Smooth muscle cell (in vitro differentiated cells): ENCODE measurements around the gene SRSF2. TPM values are rescaled to one million over a fixed set of nuclear protein-coding genes. Genes with fewer than 3 reads are reported as not detected.

Experiments
- DNase-seq: peaks from one replicate; lab custom pipeline; 2025; ENCODE audit not compliant: unreplicated experiment; lab: John Stamatoyannopoulos, UW
- H2AFZ ChIP-seq: fragments of 200-600 bp; sonication (generic); 2 replicates; pipeline ENCODE4 v1.6.0; 2016; ENCODE audit warnings: antibody characterized with exemption, low read depth, mild to moderate bottlenecking
- H3F3A ChIP-seq: fragments of 200-600 bp; sonication (generic); 2 replicates; pipeline ENCODE4 v1.6.0; 2017; ENCODE audit warnings: antibody characterized with exemption, low read depth
- H3K27ac ChIP-seq: fragments of 200-600 bp; sonication (generic); 2 replicates; pipeline ENCODE4 v1.5.1; 2016; ENCODE audit warnings: low read depth, mild to moderate bottlenecking
- H3K27me3 ChIP-seq: fragments of 200-600 bp; sonication (generic); 2 replicates; pipeline ENCODE4 v1.6.1; 2016; ENCODE audit warnings: low read depth, mild to moderate bottlenecking
- H3K36me3 ChIP-seq: fragments of 200-600 bp; sonication (generic); 2 replicates; pipeline ENCODE4 v1.5.1; 2016; ENCODE audit warnings: low read depth
- H3K4me1 ChIP-seq: fragments of 200-600 bp; sonication (generic); 2 replicates; pipeline ENCODE4 v1.5.1; 2016; ENCODE audit warnings: low read depth
- H3K4me2 ChIP-seq: fragments of 200-600 bp; sonication (generic); 2 replicates; pipeline ENCODE4 v1.6.0; 2016; ENCODE audit warnings: mild to moderate bottlenecking
- H3K4me3 ChIP-seq: fragments of 200-600 bp; sonication (generic); 2 replicates; pipeline ENCODE4 v1.5.1; 2016; ENCODE audit warnings: mild to moderate bottlenecking
- H3K79me2 ChIP-seq: fragments of 200-600 bp; sonication (generic); 2 replicates; pipeline ENCODE4 v1.6.0; 2016; ENCODE audit warnings: low read depth, mild to moderate bottlenecking
- H3K9ac ChIP-seq: fragments of 200-600 bp; sonication (generic); 2 replicates; pipeline ENCODE4 v1.6.0; 2016; ENCODE audit warnings: low read depth
- H3K9me3 ChIP-seq: fragments of 200-600 bp; sonication (generic); replicated peaks from 2 replicates; pipeline ENCODE4 v1.5.1; 2016; ENCODE audit warnings: low read depth
- H4K20me1 ChIP-seq: fragments of 200-600 bp; sonication (generic); 2 replicates; pipeline ENCODE4 v1.6.0; 2016; ENCODE audit warnings: low read depth
- CTCF ChIP-seq: fragments of 200-600 bp; sonication (generic); IDR thresholded peaks from 2 replicates; pipeline ENCODE4 v1.5.1; 2017; ENCODE audit warnings: borderline replicate concordance, mild to moderate bottlenecking, antibody characterized with exemption; ENCODE audit not compliant: insufficient read depth, poor library complexity, severe bottlenecking
- WGBS: methylation state at CpG from one replicate; pipeline ENCODE4 v1.1.7; 2016; ENCODE audit warnings: low lambda C conversion rate; 5-methylcytosine and 5-hydroxymethylcytosine counted together
- polyA plus RNA-seq: library from polyadenylated mRNA; unstranded; fragments of >200 nt; fragmentation: Nextera tagmentation; extraction: Ambion mirVana; gene quantifications from 2 replicates; pipeline ENCODE4 v1.2.1, GENCODE V29; 2016
- total RNA-seq: library from RNA; depleted of rRNA; stranded (reverse); fragments of >200 nt; gene quantifications from 2 replicates; pipeline ENCODE4 v1.2.3, GENCODE V29; 2014

The SRSF2 gene
- total and polyA plus RNA-seq, 2 experiments from 2014 or later, result 109 to 166 TPM

GRCh38 chr17:76687298-76688164, 49.6 kb downstream of the SRSF2 start:
- H2AFZ ChIP-seq, result no peak overlapping the region
- WGBS, result 86% methylated on average over 26 of the region's 26 CpGs
- H3K9ac ChIP-seq, result no peak overlapping the region
- H3K36me3 ChIP-seq, result no peaks in the 10 kb centered on the region
- peak overlapping the region; percentile 42 for H3K4me2 ChIP-seq
- no peak overlapping the region for H3K4me3 ChIP-seq
- H4K20me1 ChIP-seq, result peaks cover 58% of the 10 kb centered on the region
- H3K79me2 ChIP-seq, result peaks cover 18% of the 10 kb centered on the region
- no peaks in the 10 kb centered on the region for H3K9me3 ChIP-seq
- H3K27me3 ChIP-seq, result no peaks in the 10 kb centered on the region
- H3K27ac ChIP-seq, result no peak overlapping the region
- peaks cover 12% of the 10 kb centered on the region for H3K4me1 ChIP-seq
- no peak for DNase-seq
- TF ChIP-seq CTCF, result no peak
- peaks cover 12% of the 10 kb centered on the region for H3F3A ChIP-seq

GRCh38 chr17:76686538-76687297, 50.4 kb downstream of the SRSF2 start:
- no peak overlapping the region for H3K27ac ChIP-seq
- peaks cover 16% of the 10 kb centered on the region for H3K4me1 ChIP-seq
- no peak for TF ChIP-seq CTCF
- peaks cover 59% of the 10 kb centered on the region for H4K20me1 ChIP-seq
- H3F3A ChIP-seq, result peaks cover 13% of the 10 kb centered on the region
- no peaks in the 10 kb centered on the region for H3K9me3 ChIP-seq
- no peak for DNase-seq
- peaks cover 14% of the 10 kb centered on the region for H3K79me2 ChIP-seq
- no peak overlapping the region for H3K9ac ChIP-seq
- 74% methylated on average over 14 of the region's 15 CpGs for WGBS
- no peak overlapping the region for H2AFZ ChIP-seq
- no peak overlapping the region for H3K4me2 ChIP-seq
- no peak overlapping the region for H3K4me3 ChIP-seq
- H3K27me3 ChIP-seq, result no peaks in the 10 kb centered on the region
- H3K36me3 ChIP-seq, result no peaks in the 10 kb centered on the region

- TF ChIP-seq CTCF, result no peak
- peaks cover 59% of the 10 kb centered on the region for H4K20me1 ChIP-seq
- WGBS, result 94% methylated on average over 8 of the region's 8 CpGs
Measured at GRCh38 chr17:76685846-76686245, 51.3 kb downstream of the SRSF2 start.

More at GRCh38 chr17:76685846-76686245, 51.3 kb downstream of the SRSF2 start:
- Histone ChIP-seq H3K36me3 (no peaks in the 10 kb centered on the region), H3K4me3 (no peak overlapping the region), H3K9me3 (no peaks in the 10 kb centered on the region), H3K27me3 (no peaks in the 10 kb centered on the region), H3K4me1 (peaks cover 19% of the 10 kb centered on the region), H3K4me2 (no peak overlapping the region), H2AFZ (no peak overlapping the region), H3F3A (peaks cover 13% of the 10 kb centered on the region), H3K27ac (no peak overlapping the region), H3K9ac (no peak overlapping the region), H3K79me2 (peaks cover 9% of the 10 kb centered on the region)
- DNase-seq, result no peak
